ENCODE measurements around the gene EXO1. TPM values are rescaled to one million over a fixed set of nuclear protein-coding genes. Genes with fewer than 3 reads are reported as not detected.

Gene EXO1
- polyA plus RNA-seq, 1 experiment = 2.6 TPM

GRCh38 chr1:241834733-241835377 lies 13.1 kb upstream of the EXO1 start:
- Histone ChIP-seq H3K36me3 (ENCODE audit: control insufficient read depth, insufficient read depth, low read length) (no peaks in the 10 kb centered on the region), H3K27me3 (ENCODE audit: control insufficient read depth, insufficient read depth, low read length) (no peaks in the 10 kb centered on the region), H3K4me3 (ENCODE audit: low read depth, low read length) (no peak overlapping the region)
- CTCF ChIA-PET = interaction anchor here (0.7 to 4.0 kb wide), 6 partner anchors 12 to 224 kb away, joined by 3 to 37 read pairs (median 3); partner anchors contain the start of gene EXO1
- POLR2A ChIA-PET = no interaction called here
- DNase-seq (ENCODE audit: low read depth) = no peak
- TF ChIP-seq CTCF (IDR thresholded peaks at IDR 0.05; ENCODE audit: insufficient read depth, low read depth, low read length) = peak; percentile 81

GRCh38 chr1:241836941-241837340 lies 11.1 kb upstream of the EXO1 start:
- DNase-seq (ENCODE audit: low read depth) = no peak
- H3K36me3 ChIP-seq (ENCODE audit: control insufficient read depth, insufficient read depth, low read length) = no peaks in the 10 kb centered on the region
- H3K27me3 ChIP-seq (ENCODE audit: control insufficient read depth, insufficient read depth, low read length) = no peaks in the 10 kb centered on the region
- ChIA-PET POLR2A (no interaction called here), CTCF (interaction anchor here (1.0 to 1.2 kb wide), 2 partner anchors 197 to 224 kb away, joined by 3 read pairs; partner anchors contain the start of genes CHML and OPN3)
- TF ChIP-seq CTCF (IDR thresholded peaks at IDR 0.05; ENCODE audit: insufficient read depth, low read depth, low read length) = no peak
- H3K4me3 ChIP-seq (ENCODE audit: low read depth, low read length) = no peak overlapping the region

- ChIA-PET CTCF (interaction anchor here (1.2 to 2.2 kb wide), 4 partner anchors 8 to 228 kb away, joined by 3 to 7 read pairs (median 4); no protein-coding TSS in a partner anchor), POLR2A (no interaction called here)
- no peak for TF ChIP-seq CTCF (IDR thresholded peaks at IDR 0.05; ENCODE audit: insufficient read depth, low read depth, low read length)
- no peaks in the 10 kb centered on the region for H3K36me3 ChIP-seq (ENCODE audit: control insufficient read depth, insufficient read depth, low read length)
- no peak overlapping the region for H3K4me3 ChIP-seq (ENCODE audit: low read depth, low read length)
- H3K27me3 ChIP-seq (ENCODE audit: control insufficient read depth, insufficient read depth, low read length) = no peaks in the 10 kb centered on the region
- DNase-seq (ENCODE audit: low read depth) = no peak
These were observed 10.6 kb upstream of the EXO1 start for GRCh38 chr1:241837416-241837815.

- Histone ChIP-seq H3K4me3 (ENCODE audit: low read depth, low read length) (no peak overlapping the region), H3K36me3 (ENCODE audit: control insufficient read depth, insufficient read depth, low read length) (no peaks in the 10 kb centered on the region), H3K27me3 (ENCODE audit: control insufficient read depth, insufficient read depth, low read length) (no peaks in the 10 kb centered on the region)
- ChIA-PET POLR2A (interaction anchor here (0.6 kb wide), 1 partner anchor 13 kb away, joined by 4 read pairs; no protein-coding TSS in a partner anchor), CTCF (interaction anchor here (0.9 to 2.2 kb wide), 6 partner anchors 8 to 228 kb away, joined by 3 to 7 read pairs (median 3); no protein-coding TSS in a partner anchor)
- no peak for TF ChIP-seq CTCF (IDR thresholded peaks at IDR 0.05; ENCODE audit: insufficient read depth, low read depth, low read length)
- DNase-seq (ENCODE audit: low read depth) = peak; percentile 84
These were observed 10.1 kb upstream of the EXO1 start for GRCh38 chr1:241837901-241838300.

GRCh38 chr1:241838897-241839296 lies 9.1 kb upstream of the EXO1 start:
- CTCF ChIA-PET = interaction anchor here (0.7 to 2.2 kb wide), 9 partner anchors 9 to 1514 kb away, joined by 3 to 7 read pairs (median 4); partner anchors contain the start of gene EXO1
- Histone ChIP-seq H3K27me3 (ENCODE audit: control insufficient read depth, insufficient read depth, low read length) (no peaks in the 10 kb centered on the region), H3K36me3 (ENCODE audit: control insufficient read depth, insufficient read depth, low read length) (no peaks in the 10 kb centered on the region), H3K4me3 (ENCODE audit: low read depth, low read length) (no peak overlapping the region)
- TF ChIP-seq CTCF (IDR thresholded peaks at IDR 0.05; ENCODE audit: insufficient read depth, low read depth, low read length) = no peak
- POLR2A ChIA-PET = no interaction called here
- DNase-seq (ENCODE audit: low read depth) = no peak
